ENCODE results near the gene SHANK2.

SHANK2 gene

GRCh38 chr11:71268706-71269321, 16.4 kb upstream of the SHANK2 start:
- no peak for DNase-seq

GRCh38 chr11:71267807-71268421, 15.5 kb upstream of the SHANK2 start:
- no peak for DNase-seq

GRCh38 chr11:71266114-71266833, 13.9 kb upstream of the SHANK2 start:
- no peak for DNase-seq

- no peak for DNase-seq
Measured at GRCh38 chr11:71265559-71266092, 13.2 kb upstream of the SHANK2 start.

GRCh38 chr11:71263386-71263785, 11.0 kb upstream of the SHANK2 start:
- peak; percentile 17 for DNase-seq

GRCh38 chr11:71255800-71256479, 3.6 kb upstream of the SHANK2 start:
- DNase-seq = no peak

GRCh38 chr11:71255323-71255722, 2.9 kb upstream of the SHANK2 start:
- DNase-seq = no peak

- no peak for DNase-seq
Measured at GRCh38 chr11:71253794-71254193, 1.4 kb upstream of the SHANK2 start.

- peak; percentile 20 for DNase-seq
Measured at GRCh38 chr11:71252770-71253730, 673 bp upstream of the SHANK2 start.

- DNase-seq = no peak
Measured at GRCh38 chr11:71251761-71252268, 562 bp downstream of the SHANK2 start.

GRCh38 chr11:71251151-71251721, 1.1 kb downstream of the SHANK2 start:
- DNase-seq = no peak

GRCh38 chr11:71250523-71251150, 1.7 kb downstream of the SHANK2 start:
- DNase-seq = no peak

GRCh38 chr11:71249301-71249700, 3.1 kb downstream of the SHANK2 start:
- DNase-seq = no peak

- no peak for DNase-seq
Measured at GRCh38 chr11:71248656-71249055, 3.7 kb downstream of the SHANK2 start.

GRCh38 chr11:71248251-71248570, 4.2 kb downstream of the SHANK2 start:
- no peak for DNase-seq

GRCh38 chr11:71247551-71248250, 4.7 kb downstream of the SHANK2 start:
- no peak for DNase-seq

- no peak for DNase-seq
Measured at GRCh38 chr11:71246559-71246958, 5.8 kb downstream of the SHANK2 start.

- DNase-seq = no peak
Measured at GRCh38 chr11:71245601-71246391, 6.6 kb downstream of the SHANK2 start.

GRCh38 chr11:71244116-71244810, 8.1 kb downstream of the SHANK2 start:
- DNase-seq = peak; percentile 22

All from fibroblast of upper back skin (primary cell).